CD4-positive, alpha-beta T cell treated with Interleukin-6 at 100 ng/mL for 8 hours (primary cell): Measurements from ENCODE around the gene ICAM3.

ENCODE experiments used
- DNase-seq: peaks from one replicate; pipeline ENCODE4 v3.0.0-alpha.2; 2020; ENCODE audit warnings: mixed read lengths, low spot score

ICAM3 gene

DNA sequence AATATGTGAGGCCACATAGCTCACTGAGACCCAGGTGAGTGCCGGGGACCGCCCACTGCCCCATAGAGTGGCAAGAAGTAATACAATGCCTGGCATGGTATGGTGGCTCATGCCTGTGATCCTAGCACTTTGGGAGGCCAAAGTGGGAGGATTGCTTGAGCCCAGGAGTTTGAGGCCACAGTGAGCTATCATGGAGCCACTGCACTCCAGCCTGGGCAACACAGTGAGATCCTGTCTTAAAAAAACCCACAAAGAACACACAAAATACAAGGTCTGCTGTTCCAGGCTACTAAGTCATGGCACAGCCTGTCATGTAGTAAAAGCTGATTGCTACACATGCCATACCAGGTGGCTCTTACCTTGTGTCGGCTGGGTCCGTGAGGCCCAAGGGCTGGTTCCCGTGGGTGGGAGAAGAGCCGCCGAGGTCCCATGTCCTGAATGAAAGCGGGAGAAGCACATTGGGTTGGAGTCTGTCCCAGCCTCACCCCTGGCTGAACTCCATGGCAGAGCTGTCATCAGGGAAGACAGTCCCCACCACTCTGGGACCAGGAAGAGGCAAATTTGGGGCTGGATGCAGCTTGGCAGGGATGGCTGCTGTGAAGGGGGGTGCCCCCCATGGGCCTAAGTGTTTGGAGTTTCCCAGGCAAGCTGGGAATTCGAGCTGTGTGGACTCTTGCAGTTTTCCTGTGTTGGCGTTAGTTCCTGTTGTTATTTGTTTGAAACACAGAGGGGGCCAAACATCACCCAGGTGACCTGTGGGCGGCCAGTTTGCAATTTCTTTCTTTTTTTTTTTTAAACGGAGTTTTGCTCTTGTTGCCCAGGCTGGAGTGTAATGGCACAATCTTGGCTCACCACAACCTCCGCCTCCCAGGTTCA, 20.4 kb downstream of the ICAM3 start:
- DNase-seq: no peak

DNA sequence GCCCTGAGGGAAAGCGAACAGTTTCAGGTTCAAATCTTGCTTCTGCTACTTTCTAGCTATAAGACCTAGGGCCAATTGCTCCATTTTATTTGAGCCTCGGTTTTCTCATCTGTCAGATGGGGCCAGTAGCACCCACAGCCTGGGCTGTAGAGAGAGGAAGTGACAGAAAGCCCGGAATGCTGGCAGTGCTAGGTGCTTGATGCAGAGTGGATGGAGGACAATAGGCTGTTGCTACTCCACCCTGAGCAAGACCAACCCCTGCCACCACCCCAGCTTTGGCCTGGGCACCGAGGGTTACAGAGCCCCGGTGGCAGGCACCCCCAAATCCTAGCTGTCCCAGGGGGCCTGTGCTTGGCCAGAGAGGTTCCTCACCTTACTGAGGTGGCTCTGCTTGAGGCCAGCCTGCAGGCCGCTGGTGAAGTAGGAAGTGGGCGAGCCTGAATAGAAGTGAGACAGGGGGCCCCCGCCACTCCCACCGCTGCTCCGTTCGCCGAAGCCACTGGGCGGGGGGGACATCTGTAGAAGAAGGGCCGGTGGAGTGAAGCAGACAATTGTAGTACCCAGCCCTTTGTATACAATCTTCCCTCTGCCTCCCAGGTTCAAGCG, 21.5 kb downstream of the ICAM3 start:
- DNase-seq: no peak

DNA sequence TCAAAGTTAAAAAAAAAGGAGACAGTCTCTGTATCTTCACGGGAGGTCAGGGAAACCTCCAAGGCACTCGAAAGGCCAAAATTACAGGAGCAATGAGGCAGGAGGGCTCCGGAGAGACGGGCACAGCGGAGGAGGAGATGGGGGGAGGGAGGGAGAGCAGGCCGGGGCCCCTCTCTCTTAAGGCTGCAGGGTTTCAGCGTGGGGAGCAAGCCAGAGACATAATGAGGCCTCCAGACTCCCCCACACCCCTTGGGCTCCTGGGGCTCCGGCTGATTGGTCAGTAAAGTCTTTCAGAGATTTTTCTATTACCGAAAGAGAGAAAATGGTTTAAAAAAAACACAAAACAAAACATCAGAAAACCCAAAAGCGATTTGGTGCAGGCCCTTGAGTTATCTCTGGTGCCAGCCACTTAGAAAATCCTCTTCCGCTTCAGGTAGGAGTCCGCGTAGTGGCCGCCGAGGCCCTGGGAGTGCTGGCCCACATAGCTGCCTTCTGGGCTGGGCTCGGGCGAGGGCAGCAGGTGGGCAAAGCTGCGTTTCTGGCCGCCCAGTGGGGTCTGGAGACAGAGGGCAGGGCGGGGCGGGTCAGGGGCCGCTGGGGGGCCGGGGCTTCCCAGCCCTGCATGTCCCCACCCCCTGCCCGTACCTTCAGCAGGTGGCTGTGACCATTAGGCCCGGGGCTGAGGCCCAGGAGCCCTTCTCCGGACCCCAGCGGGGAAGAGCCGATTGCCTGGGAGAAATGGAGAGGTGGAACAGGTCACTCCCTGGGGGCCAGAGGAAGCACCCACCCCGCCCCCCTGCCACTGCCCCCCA, 22.2 kb downstream of the ICAM3 start:
- no peak for DNase-seq

GRCh38 chr19:10316229-10317044, 23.0 kb downstream of the ICAM3 start:
- DNase-seq: no peak

DNA sequence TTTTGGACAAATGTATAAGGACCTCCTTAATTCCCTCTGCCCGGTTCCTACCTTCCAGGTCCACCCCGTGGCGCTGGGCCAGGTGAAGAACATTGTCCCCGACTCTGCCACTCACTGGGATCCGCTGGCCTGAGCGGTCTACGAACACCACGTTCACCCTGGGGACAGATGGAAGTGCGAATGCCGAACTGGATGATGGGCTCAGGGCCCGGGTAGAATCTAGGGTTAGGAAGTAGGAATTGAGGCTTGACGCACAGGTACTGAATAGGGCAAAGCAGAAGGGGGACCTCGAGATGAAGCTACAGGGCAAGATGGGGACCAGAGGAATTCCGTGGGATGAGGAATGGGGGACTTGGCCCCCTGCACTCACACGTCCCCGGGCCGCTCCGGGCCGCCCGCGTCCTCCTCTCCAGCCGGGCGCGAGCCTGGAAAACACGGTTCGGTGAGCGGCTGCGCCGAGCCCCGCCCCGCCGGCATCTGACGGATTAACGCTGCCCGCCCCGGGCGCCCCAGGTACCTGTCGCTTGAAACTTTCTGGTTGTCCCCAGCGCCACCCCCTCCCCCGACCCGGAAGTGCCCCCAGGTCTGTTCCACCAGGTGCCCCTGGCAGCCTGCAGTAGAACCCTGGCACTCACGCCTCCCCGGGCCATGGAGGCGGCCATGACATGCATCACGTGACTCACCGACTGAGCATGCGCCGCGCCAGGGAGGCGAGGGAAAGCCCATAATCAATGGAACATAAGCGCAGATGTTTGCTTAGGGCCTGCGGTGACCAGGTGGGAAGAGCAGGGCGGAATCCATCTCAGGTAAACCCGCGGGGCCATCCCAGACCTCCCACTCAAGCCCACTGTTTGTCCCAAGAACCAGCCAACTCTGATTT, 23.8 kb downstream of the ICAM3 start, which contains the start of gene FDX2:
Gene FDX2, minus strand, starts transcription at position 681 of the 880 bp plus-strand sequence. Its CDS starts 19 bp downstream, at position 662.
- peak; percentile 88 for DNase-seq

DNA sequence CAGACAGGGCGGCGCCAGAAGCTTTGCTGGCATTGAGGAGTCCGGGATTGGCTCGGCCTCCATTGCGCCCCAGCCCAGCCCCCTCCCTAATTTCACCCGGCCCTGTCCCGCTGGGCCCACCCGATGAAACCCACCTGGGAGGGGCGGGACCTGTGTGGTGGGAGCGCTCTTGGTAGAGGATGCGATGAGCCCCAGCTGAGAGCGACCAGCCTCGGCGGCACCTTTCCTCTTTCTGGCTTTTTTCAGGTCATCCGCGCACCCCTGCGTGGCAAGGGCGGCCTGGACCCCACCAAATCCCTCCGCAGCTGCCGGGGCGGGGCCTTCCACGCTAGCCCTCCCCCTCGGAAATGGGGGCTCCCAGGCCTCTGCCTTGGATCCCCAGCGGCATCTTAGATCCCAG, 30.0 kb downstream of the ICAM3 start, which contains the start of gene ZGLP1:
Gene ZGLP1, minus strand, starts transcription at position 393 of the 400 bp plus-strand sequence.
- no peak for DNase-seq

DNA sequence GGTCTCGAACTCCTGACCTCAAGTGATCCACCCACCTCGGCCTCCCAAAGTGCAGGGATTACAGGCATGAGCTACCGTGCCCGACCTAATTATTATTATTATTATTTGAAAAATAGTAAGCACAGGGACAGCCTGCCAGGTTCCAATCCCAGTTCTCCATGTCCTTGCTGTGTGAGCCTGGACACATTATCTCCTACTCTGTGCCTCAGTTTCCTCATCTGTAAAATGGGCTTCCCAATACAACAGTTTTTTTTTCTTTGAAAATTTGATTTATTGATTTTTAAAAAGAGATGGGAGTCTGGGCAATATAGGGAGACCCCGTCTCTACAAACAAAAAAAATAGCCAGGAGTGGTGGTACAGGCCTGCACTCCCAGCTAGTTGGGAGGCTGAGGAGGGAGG, 33.1 kb downstream of the ICAM3 start:
- DNase-seq: no peak

- no peak for DNase-seq
Measured at GRCh38 chr19:10305139-10305806, 34.2 kb downstream of the ICAM3 start.

GRCh38 chr19:10299545-10300458, 39.6 kb downstream of the ICAM3 start:
- no peak for DNase-seq

- no peak for DNase-seq
Measured at GRCh38 chr19:10295847-10296591, 43.4 kb downstream of the ICAM3 start.

DNA sequence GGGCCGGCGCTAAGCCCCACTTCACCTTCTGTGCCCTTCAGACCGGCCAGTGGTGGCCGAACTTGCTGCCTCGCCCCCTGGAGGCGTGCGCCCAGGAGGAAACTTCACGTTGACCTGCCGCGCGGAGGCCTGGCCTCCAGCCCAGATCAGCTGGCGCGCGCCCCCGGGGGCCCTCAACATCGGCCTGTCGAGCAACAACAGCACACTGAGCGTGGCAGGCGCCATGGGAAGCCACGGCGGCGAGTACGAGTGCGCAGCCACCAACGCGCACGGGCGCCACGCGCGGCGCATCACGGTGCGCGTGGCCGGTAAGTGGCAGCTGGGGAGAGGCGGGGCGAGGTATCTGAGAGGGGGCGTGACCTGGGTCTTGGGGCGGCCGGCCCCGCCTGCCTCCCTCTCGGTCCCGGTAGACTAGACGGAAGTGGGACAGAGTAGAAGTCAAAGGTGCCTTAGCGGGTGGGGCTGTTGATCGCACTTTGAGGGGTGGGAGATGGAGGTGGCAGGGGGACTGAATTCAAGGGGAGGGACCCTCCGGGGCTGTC, 44.0 kb downstream of the ICAM3 start:
- peak; percentile 70 for DNase-seq

- no peak for DNase-seq
Measured at GRCh38 chr19:10294368-10294697, 45.1 kb downstream of the ICAM3 start.

- DNase-seq: no peak
Measured at GRCh38 chr19:10293637-10294367, 45.6 kb downstream of the ICAM3 start.

GRCh38 chr19:10292789-10293636, 46.4 kb downstream of the ICAM3 start:
- DNase-seq: no peak

- peak; percentile 43 for DNase-seq
Measured at GRCh38 chr19:10292206-10292788, 47.1 kb downstream of the ICAM3 start.
